ENCODE results near the gene ASB1.
"Not testable (repeated sequence)": the region's sequence is repeated elsewhere in the genome, so short reads cannot be mapped to it uniquely, and the experiment has no call there.

The ASB1 gene

DNA sequence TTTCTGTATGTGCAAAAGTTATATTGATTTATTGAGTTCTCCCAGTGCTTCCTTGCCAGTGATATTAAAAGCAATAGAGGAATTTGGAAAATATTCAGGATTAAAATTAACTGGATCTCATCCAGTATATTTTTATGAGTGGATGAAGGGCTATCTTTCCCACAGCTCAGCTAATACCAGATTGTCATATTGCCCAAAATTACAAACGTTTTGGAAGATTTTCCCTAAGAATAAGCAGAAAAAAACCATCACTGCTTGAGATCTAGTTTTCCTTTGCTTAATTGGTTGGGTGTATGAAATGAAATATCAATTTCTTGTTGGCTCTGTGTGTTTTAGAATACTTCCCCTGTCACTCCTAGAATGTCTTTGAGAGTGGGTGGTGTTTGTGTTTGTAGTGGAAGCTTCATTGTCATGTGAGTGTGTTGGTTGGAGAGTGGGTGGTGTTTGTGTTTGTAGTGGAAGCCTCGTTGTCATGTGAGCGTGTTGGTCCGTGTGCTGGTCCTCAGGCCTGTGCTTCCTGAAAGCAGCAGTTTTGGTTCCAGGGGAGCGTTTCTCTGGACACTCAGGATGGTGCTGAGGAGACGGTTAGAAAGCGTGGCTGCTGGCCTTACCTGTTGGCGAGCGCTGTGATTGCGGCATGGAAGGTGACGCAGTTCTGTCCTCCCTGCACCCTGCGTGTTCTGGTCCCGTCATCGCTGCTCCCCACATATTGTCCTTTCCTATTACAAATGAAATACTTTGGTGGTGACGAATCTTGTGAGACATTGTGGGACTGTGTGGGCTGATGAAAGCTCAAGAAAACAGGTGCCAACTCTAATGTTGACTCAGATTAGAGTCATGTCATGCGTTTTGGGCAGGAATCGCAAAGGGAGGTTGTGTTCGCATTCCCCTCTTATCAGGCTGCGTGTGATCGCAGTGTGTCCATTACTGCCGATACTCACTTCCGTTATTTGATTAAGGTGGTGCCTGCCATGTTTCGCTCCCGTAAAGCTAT is 12.4 kb downstream of the ASB1 start:
- DNase-seq (ENCODE audit: low read depth): peak; percentile 99
- peak overlapping the region; percentile 23 for H3K4me3 ChIP-seq (replicated peaks; ENCODE audit: low read depth, low read length)
- TF ChIP-seq, protein P1, sequence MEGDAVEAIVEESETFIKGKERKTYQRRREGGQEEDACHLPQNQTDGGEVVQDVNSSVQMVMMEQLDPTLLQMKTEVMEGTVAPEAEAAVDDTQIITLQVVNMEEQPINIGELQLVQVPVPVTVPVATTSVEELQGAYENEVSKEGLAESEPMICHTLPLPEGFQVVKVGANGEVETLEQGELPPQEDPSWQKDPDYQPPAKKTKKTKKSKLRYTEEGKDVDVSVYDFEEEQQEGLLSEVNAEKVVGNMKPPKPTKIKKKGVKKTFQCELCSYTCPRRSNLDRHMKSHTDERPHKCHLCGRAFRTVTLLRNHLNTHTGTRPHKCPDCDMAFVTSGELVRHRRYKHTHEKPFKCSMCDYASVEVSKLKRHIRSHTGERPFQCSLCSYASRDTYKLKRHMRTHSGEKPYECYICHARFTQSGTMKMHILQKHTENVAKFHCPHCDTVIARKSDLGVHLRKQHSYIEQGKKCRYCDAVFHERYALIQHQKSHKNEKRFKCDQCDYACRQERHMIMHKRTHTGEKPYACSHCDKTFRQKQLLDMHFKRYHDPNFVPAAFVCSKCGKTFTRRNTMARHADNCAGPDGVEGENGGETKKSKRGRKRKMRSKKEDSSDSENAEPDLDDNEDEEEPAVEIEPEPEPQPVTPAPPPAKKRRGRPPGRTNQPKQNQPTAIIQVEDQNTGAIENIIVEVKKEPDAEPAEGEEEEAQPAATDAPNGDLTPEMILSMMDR (IDR thresholded peaks at IDR 0.05; ENCODE audit: low read length, missing control alignments): no peak

DNA sequence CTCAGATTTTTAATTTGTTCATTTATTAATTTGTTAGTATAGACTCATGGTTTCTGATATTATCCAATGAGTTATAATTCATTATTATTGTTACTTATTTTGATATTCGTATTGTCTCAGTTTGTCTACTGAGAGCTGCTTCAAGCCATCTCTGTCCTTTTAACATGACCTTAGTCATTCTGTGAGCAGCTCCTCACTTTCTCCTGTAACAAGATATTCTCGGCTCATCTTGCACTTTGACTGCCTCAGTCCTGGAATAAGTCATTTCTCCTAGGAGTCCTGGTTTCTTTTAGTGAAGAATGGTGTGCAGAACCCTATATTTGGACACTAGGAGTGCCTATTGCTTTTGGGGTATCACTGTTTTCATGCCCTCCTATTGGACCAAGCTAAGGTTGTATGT is 13.2 kb downstream of the ASB1 start:
- no peak for DNase-seq (ENCODE audit: low read depth)
- TF ChIP-seq, protein P1 (IDR thresholded peaks at IDR 0.05; ENCODE audit: low read length, missing control alignments): no peak
- peak overlapping the region; percentile 15 for H3K4me3 ChIP-seq (replicated peaks; ENCODE audit: low read depth, low read length)

DNA sequence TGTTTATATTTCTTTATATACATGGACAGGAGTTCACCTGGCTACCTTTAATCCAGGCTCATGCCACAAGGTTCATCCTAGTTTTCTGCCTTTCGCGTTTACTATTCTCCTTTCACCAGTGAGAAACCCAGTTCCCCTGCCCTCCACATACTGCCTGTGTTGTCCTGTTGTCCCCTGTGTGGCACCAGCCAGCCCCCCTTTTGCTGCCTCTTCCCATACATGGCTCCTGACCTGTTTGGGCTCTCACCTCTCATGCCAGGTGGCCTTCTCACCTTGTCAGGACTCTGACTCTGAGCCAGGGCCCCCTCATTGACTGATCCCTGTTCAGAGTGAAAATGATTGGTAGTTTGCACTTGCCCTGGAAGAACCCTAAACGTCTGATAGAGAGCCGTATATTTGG is 13.6 kb downstream of the ASB1 start:
- TF ChIP-seq, protein P1 (IDR thresholded peaks at IDR 0.05; ENCODE audit: low read length, missing control alignments): no peak
- DNase-seq (ENCODE audit: low read depth): no peak
- H3K4me3 ChIP-seq (replicated peaks; ENCODE audit: low read depth, low read length): no peak overlapping the region

DNA sequence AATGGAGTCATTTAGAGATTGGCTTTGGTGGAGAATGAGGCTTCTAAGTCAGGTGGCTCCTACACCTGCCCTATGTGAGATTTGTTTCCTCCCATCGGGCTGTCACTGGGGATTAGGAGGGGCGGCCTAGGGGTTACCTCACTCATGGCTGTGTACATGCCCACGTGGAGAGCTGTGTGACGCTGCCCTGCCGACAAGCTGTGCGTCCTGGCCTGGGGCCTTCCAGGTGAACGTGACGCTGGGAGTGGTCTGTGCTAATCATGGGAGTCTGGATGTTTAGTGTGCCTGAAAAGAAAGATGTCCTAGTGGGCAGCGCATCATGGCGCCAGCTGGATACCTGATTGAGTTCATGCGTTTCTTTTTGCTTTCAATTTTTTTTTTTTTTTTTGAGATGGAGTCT is 14.0 kb downstream of the ASB1 start:
- TF ChIP-seq, protein P1 (IDR thresholded peaks at IDR 0.05; ENCODE audit: low read length, missing control alignments): no peak
- DNase-seq (ENCODE audit: low read depth): no peak
- H3K4me3 ChIP-seq (replicated peaks; ENCODE audit: low read depth, low read length): no peak overlapping the region

DNA sequence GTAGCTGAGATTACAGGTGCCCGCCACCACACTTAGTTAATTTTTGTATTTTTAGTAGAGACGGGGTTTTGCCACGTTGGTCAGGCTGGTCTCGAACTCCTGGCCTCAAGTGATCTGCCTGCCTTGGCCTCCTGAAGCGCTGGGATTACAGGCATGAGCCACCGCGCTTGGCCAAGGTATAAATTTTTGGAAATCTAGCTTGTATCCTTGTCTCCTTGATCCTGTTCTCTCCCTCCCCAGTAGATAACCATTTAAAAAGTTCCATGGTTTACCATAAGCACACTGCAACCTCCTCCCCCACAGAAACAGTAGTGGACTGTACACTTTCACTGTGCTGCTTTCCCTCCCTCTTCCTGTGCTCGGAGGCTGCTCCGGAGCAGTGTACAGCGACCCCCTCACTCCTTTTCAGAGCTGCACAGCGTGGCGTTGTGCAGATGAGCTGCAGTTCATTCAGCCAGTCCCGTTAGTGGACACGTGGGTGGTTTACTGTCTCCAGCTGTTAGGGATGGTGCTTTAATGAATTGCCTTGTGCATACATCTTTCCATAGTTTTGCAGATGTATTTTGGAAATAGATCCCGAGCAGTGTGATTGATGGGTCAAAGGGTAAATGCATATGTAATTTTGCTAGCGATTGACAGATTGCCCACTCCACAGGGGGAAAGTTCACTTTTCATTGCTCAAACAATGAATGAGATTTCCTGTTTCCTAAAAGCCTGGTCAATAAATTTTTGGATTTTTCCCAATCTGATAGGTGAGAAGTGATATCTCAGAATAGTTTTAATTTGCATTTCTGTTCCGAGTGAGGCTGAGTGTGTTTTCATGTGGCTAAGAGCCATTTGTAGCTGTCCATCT is 14.8 kb downstream of the ASB1 start:
- TF ChIP-seq, protein P1 (IDR thresholded peaks at IDR 0.05; ENCODE audit: low read length, missing control alignments): peak; percentile 11
- peak; percentile 73 for DNase-seq (ENCODE audit: low read depth)
- H3K4me3 ChIP-seq (replicated peaks; ENCODE audit: low read depth, low read length): peak overlapping the region; percentile 2

DNA sequence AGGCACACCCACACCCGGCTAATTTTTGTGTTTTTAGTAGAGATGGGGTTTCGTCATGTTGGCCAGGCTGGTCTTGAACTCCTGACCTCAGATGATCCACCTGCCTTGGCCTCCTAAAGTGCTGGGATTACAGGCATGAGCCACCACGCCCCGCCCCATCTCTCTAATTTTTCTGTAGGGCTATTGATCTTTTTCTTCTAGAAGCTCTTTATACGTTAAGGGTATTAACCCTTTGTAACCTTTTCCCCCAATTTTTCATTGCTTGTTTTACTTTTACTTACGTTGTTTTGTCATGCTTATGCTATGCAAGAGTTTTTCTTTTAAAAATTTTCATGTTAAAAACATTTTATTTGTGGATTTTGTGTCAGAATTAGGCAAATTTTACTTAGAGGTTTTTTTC is 15.5 kb downstream of the ASB1 start:
- DNase-seq (ENCODE audit: low read depth); H3K4me3 ChIP-seq (replicated peaks; ENCODE audit: low read depth, low read length): not testable (repeated sequence)

DNA sequence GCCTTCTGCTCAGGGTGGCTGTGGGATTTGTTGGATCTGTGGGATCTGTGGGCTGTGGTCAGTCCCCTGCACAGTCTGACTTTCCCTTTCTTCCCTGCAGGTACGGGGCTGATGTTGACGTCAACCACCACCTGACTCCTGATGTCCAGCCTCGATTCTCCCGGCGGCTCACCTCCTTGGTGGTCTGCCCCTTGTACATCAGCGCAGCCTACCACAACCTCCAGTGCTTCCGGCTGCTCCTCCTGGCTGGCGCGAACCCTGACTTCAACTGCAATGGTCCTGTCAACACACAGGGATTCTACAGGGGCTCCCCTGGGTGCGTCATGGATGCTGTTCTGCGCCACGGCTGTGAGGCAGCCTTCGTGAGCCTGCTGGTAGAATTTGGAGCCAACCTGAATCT is 17.5 kb downstream of the ASB1 start:
- no peak for DNase-seq (ENCODE audit: low read depth)
- no peak overlapping the region for H3K4me3 ChIP-seq (replicated peaks; ENCODE audit: low read depth, low read length)
- TF ChIP-seq, protein P1 (IDR thresholded peaks at IDR 0.05; ENCODE audit: low read length, missing control alignments): no peak
